ENCODE measurements around the gene SUCNR1. TPM values are rescaled to one million over a fixed set of nuclear protein-coding genes. Genes with fewer than 3 reads are reported as not detected.

The SUCNR1 gene
- total RNA-seq, 4 donors from 2014 or later = 0.14 to 0.48 TPM; not detected in 2

- 91 to 95% methylated on average over 2 of the region's 2 CpGs for WGBS, 2 donors (ENCODE audit: low coverage in 1 of 2)
- intact Hi-C loops (cut with DNase I; ENCODE audit: low total_unique reads) = no loop called here
- in situ Hi-C loops (cut with MboI; ENCODE audit: low pct_ligation_motif_present in 1 of 4, low pct_unique_long_range_greater_than_20kb in 1 of 4, low sequenced_read_pairs in 3 of 4) = no loop called here
Observed at GRCh38 chr3:151906751-151907150, 33.3 kb downstream of the SUCNR1 start.

GRCh38 chr3:151908399-151908798 is 35.0 kb downstream of the SUCNR1 start:
- H3K27ac ChIP-seq = no peak overlapping the region
- no peak overlapping the region for H3K4me3 ChIP-seq
- no peak for DNase-seq
- no peaks in the 10 kb centered on the region for H3K27me3 ChIP-seq
- H3K36me3 ChIP-seq = no peaks in the 10 kb centered on the region
- in situ Hi-C loops (cut with MboI; ENCODE audit: low pct_ligation_motif_present in 1 of 4, low pct_unique_long_range_greater_than_20kb in 1 of 4, low sequenced_read_pairs in 3 of 4) = no loop called here
- intact Hi-C loops (cut with DNase I; ENCODE audit: low total_unique reads) = no loop called here
- H3K9me3 ChIP-seq = no peaks in the 10 kb centered on the region
- peaks cover 0 to 6% (median 3%) of the 10 kb centered on the region in 4 donors for H3K4me1 ChIP-seq
- no peak for TF ChIP-seq CTCF (IDR thresholded peaks at IDR 0.05)
- TF ChIP-seq POLR2AphosphoS5 (IDR thresholded peaks at IDR 0.05) = no peak
- no peak for TF ChIP-seq POLR2A (IDR thresholded peaks at IDR 0.05)
- no peak for TF ChIP-seq EP300 (IDR thresholded peaks at IDR 0.05; ENCODE audit: low read depth)
- WGBS, 2 donors (ENCODE audit: low coverage in 1 of 2) = 95 to 100% methylated on average over 3 of the region's 3 CpGs

More at GRCh38 chr3:151906751-151907150, 33.3 kb downstream of the SUCNR1 start:
- H3K9me3 ChIP-seq = no peaks in the 10 kb centered on the region
- no peak overlapping the region for H3K4me3 ChIP-seq
- no peak for TF ChIP-seq CTCF (IDR thresholded peaks at IDR 0.05)
- TF ChIP-seq POLR2A (IDR thresholded peaks at IDR 0.05) = no peak
- no peak for TF ChIP-seq EP300 (IDR thresholded peaks at IDR 0.05; ENCODE audit: low read depth)
- no peak for TF ChIP-seq POLR2AphosphoS5 (IDR thresholded peaks at IDR 0.05)
- H3K27ac ChIP-seq = no peak overlapping the region
- peaks cover 3 to 17% (median 10%) of the 10 kb centered on the region in 4 donors for H3K4me1 ChIP-seq
- DNase-seq = no peak
- H3K36me3 ChIP-seq = no peaks in the 10 kb centered on the region
- no peaks in the 10 kb centered on the region for H3K27me3 ChIP-seq

- intact Hi-C loops (cut with DNase I; ENCODE audit: low total_unique reads) = loop anchor here (10.0 kb wide), 1 partner anchor 465 kb away; no protein-coding TSS in a partner anchor
- Histone ChIP-seq H3K27ac (no peak overlapping the region), H3K4me3 (no peak overlapping the region), H3K27me3 (no peaks in the 10 kb centered on the region), H3K36me3 (no peaks in the 10 kb centered on the region), H3K9me3 (no peaks in the 10 kb centered on the region), H3K4me1 (no peaks in the 10 kb centered on the region)
- TF ChIP-seq POLR2A (IDR thresholded peaks at IDR 0.05) (no peak), CTCF (IDR thresholded peaks at IDR 0.05) (no peak), EP300 (IDR thresholded peaks at IDR 0.05; ENCODE audit: low read depth) (no peak), POLR2AphosphoS5 (IDR thresholded peaks at IDR 0.05) (no peak)
- 40 to 46% methylated on average over 1 of the region's 1 CpG for WGBS, 2 donors (ENCODE audit: low coverage in 1 of 2)
- in situ Hi-C loops (cut with MboI; ENCODE audit: low pct_ligation_motif_present in 1 of 4, low pct_unique_long_range_greater_than_20kb in 1 of 4, low sequenced_read_pairs in 3 of 4) = loop anchor here in 3 of 4 donors (10.0 kb wide), 1 partner anchor 475 kb away; no protein-coding TSS in a partner anchor
- DNase-seq = no peak
Observed at GRCh38 chr3:151909681-151910405, 36.4 kb downstream of the SUCNR1 start.

- intact Hi-C loops (cut with DNase I; ENCODE audit: low total_unique reads) (loop anchor here (10.0 kb wide), 1 partner anchor 467 kb away; no protein-coding TSS in a partner anchor), in situ Hi-C loops (cut with MboI; ENCODE audit: low pct_ligation_motif_present in 1 of 4, low pct_unique_long_range_greater_than_20kb in 1 of 4, low sequenced_read_pairs in 3 of 4) (loop anchor here in 3 of 4 donors (10.0 kb wide), 1 partner anchor 477 kb away; no protein-coding TSS in a partner anchor)
- no peaks in the 10 kb centered on the region for H3K27me3 ChIP-seq
- H3K4me1 ChIP-seq = no peaks in the 10 kb centered on the region
- no peak overlapping the region for H3K4me3 ChIP-seq
- WGBS, 2 donors (ENCODE audit: low coverage in 1 of 2) = 77 to 86% methylated on average over 1 of the region's 1 CpG
- DNase-seq = no peak
- H3K27ac ChIP-seq = no peak overlapping the region
- no peak for TF ChIP-seq CTCF (IDR thresholded peaks at IDR 0.05)
- no peak for TF ChIP-seq EP300 (IDR thresholded peaks at IDR 0.05; ENCODE audit: low read depth)
- TF ChIP-seq POLR2AphosphoS5 (IDR thresholded peaks at IDR 0.05) = no peak
- no peak for TF ChIP-seq POLR2A (IDR thresholded peaks at IDR 0.05)
- no peaks in the 10 kb centered on the region for H3K36me3 ChIP-seq
- no peaks in the 10 kb centered on the region for H3K9me3 ChIP-seq
Observed at GRCh38 chr3:151911462-151911861, 38.0 kb downstream of the SUCNR1 start.
